GM18870 (cell line): ENCODE measurements around the gene GDI1.

Experiments
- ATAC-seq: cut with Tn5 transposase; IDR thresholded peaks from one replicate; pipeline ENCODE4 v1.9.1; 2021; ENCODE audit warnings: moderate library complexity; ENCODE audit not compliant: unreplicated experiment

The GDI1 gene

DNA sequence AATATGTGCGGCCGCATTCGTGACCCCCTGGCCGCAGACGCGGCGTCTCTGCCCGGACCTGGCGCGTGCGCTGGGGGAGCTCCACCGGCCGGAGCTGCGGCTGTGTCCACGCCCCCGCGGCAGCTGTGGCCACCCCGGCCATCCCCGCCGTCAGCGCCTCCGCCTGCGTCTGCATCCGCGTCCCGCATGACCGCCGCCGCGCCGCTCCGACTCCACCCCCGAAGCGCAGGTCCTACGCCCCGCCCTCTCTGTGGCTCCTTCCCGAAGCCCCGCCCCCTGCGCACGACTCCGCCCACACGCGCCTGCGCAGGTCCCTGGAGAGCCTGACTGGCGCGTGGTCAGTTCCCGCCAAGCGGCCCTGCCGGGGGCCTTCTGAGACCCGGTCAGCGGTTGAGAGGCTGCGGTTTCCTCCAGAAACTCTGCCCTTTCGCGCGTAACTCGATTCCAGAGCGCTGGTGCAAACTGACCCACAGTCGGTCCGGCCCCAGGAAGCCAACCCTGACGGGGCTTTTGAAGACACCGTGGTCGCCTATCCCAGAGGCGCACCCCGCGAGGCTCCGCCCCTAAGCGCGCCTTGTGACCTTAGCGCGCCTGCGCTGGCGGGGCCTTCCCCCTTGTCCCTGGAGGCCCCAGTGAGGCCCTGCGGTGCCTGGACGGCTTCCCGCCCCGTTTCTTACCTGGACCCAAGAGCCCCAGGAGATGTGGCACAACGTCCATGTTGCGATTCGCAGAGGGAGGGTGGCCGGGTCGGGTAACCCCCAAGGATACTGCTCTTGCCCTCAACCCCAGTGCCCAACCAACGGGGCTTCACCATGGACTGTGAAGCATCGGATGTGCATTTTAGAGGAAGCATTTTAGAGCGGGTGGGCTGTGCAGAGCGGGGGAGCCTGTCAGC lies 42.0 kb downstream of the GDI1 start, which contains the start of gene LAGE3:
Gene LAGE3 (minus strand): TSS at position 554 of the 895 bp plus-strand sequence. CDS start 366 bp downstream, at position 188.
- peak; percentile 69 for ATAC-seq

DNA sequence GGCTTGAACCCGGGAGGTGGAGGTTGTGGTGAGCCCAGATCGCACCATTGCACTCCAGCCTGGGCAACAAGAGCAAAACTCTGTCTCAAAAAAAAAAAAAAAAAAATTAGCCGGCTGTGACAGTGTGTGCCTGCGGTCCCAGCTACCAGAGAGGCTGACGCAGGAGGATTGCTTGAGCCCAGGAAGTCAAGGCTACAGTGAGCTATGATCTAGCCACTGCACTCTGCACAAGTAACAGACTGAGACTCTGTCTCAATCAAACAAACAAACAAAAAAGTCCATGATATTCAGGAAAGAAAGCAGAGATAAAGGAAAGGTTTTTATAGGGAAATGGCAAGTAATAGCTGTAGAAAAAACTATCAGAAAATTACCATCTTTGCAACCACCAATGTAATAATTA lies 44.2 kb downstream of the GDI1 start:
- ATAC-seq = no peak

DNA sequence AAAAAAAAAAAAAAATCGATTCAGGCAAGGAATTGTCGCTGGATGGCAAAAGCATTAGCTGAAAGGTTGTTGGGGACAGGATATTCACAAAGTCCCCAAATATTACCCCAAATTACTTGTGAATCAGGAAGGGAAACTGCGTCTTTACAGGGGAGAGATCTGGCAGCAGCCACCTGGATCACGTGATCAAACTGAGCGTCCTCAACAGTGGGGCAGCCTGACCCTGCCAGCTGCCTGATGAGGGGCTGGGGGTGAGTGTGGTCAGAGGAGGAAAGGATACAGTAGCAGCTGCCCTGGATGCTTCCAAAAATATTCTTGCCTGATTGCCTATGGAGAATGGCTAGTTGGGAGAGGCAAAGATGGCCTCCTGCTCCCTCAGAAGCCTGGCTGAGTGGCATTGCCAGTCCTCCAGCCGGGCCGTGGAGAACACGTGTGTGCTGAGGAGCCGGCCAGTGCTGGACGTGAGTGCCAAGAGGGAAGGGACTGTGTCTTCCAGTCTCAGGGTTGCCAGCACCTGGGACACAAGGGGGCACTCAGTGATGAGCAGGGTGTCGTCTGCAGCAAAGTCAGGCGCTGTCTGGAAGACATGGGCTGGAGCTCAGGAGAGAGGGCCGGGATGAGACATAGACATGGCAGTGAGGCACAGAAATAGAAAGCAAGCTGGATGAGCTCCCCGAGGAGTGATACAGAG lies 45.1 kb downstream of the GDI1 start:
- ATAC-seq = no peak

DNA sequence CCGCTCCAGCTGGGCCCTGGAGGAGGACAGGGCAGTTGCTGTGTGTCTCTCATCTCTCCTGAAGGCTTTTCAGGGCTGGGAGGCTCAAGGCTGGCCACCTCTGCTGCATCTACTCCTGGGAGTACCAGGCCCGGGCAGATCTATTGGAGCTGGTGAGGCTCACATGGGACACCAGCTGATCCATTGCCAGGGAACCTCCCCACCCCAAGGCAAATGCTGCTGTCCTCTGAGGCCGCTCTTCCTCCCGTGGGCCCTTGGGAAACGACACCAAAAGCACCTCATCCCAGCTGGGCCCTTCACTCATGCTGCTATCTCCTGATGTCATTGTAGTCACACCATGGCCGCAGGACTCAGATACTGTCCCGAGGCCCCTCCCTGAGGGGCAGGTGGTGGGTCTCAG lies 45.8 kb downstream of the GDI1 start:
- no peak for ATAC-seq

DNA sequence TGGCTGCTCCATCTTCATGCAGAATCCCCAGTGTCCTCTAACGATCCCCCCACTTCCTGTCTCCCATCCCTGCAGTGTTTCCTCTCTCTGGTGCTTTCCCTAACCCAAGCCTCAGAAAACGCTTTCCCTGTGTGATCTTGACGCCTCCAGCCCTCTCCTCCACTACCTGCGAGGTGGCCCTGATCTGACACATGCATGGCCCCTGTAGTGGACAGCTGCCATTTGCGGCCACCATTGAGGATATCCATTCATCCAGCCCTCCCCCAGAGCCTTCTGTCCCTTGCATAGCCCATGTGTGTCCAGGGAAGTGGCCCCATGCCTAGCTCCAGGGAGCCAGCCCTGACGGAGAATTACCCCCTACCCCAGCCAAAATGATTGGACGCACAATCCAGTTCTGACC lies 46.4 kb downstream of the GDI1 start:
- ATAC-seq = no peak

DNA sequence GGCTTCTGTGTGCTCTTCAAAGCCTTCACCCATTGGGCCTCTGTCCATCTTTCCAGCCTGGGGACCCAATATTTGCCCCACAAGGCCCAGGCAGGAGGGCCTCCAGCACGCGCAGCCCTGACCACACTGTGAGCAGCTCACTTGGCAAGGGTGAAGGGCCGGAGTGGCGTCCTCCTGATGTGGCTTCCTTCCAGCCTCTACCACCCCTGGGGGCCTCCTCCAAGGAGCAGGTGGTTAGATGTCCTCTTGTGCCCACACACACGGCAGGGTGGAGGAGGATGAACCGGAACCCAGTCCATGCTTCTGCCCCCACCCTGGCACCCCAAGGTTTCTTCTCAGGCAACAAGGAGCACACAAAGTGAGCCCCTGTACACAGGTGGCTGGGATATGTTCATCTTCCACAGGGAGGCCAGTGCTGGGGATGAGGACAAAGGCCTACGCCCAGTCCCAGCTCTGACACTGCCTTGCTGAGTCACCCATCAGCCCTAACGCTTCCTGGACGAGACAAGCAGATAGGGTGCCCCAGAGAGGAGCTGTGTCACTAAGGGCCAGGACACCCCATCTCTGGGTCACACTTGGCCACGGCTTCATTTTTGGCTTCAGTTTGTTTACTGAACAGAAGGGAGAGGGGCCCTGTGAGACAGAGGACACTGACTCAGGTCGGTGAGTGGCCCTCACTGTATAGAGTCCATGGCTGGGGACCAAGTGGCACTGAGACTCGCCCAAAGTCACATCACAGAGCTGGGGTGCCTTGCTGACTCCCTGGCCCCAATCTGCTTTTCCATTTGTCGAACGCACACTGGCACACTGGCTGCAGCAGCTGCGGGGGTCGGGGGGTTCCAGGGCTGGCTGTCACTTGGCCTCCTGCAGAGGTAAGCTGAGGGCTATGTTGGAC lies 47.5 kb downstream of the GDI1 start:
- ATAC-seq = no peak

DNA sequence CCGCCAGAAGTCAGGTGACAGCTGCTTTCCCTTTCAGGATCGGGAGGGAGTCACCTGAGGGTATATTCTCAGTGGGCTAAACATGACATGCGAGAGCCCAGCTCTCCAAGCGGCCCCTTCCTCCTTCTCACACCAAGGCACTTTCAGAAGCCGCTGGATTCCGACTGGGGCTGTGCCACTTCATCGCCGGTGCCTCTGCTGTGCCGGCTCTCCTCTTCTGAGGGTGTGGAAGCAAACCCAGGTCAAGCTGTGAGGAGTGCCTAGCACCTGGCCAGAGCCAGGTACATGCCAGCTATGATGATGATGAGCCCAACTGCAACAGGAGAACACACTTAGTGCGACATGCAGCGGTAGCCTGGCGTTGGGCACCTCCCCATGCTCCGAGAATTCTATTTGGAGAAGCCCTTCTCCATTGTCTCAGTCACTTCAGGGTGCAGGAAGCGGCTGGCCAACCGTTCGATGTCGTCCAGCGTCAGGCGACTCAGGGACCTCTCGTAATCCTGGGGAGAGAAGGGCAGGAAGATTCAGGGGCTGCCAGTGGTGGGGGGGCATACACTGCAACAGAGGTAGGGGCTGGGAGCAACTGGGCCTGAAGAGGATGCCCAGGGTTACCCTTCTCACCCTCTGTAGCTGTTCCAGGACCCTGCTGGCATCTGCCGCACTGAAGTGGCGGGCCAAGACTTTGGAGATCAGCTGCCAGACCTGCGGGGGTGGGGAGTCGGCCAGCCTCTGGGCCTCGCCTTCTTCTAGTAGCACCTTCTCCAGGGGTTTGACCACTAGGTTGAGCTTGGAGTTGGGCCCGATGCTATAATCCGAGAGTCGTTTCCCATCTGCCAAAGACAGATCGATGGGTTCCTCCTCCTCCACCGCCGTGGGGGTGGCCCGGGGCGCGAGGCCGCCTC lies 48.4 kb downstream of the GDI1 start:
- no peak for ATAC-seq

DNA sequence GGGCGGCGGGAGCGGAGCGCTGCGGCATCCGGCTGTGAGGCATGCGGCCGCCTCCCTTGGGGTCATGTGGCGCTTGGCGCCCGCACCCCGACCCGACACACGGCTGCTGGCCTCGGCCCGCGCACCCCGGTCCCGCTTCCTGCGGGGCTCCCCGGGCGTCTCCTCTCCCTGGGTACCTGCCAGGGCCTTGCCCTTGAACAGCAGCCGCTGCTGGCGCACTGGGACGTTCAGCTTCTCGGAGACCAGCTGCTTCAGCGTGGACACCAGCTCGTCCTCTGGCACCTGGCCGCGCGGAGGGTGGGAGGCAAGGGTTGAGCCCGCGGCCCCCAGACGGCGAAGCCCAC lies 49.1 kb downstream of the GDI1 start:
- ATAC-seq = no peak

DNA sequence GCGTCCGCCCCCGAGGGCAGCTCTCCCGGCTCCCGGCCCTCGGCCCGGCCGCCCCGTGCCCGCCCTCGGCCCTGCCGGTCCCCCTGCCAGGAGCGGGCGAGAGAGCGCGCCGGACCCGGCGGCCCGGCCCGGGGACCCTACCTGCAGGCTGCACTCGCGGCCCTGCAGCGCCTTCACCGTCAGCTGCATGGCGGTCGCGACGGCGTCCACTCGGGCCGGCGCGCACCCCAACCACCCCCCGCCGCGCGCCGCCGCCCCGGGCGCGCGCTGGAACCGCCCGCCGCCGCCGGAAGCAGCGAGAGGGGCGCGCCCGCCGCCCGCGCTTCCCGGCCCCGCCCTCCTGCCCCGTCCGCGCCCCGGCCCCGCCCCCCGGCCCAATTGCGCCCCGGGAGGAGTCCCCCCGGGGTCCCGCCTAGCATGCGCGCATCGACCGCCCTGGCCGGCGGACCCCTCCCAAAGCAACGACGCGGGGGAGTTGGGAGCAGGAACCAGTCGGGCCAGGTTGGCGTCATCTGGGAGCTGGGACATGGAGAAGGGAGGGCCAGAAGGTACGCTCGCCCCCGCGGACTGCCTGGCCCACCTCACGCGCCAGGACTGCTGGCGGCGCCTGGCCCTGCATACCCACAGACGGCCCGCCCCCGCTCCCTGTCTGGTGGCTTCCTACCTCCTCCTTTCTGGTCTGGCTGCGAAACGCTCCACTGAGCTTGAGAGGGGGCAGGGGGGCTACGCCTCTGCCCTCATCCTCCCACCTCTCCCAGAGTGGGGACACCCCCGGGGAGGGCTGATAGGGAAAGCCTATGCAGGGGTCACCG lies 49.6 kb downstream of the GDI1 start, which contains the start of gene UBL4A:
Gene UBL4A (minus strand): TSS at position 220 of the 812 bp plus-strand sequence. CDS start 31 bp downstream, at position 189.
- ATAC-seq = no peak

DNA sequence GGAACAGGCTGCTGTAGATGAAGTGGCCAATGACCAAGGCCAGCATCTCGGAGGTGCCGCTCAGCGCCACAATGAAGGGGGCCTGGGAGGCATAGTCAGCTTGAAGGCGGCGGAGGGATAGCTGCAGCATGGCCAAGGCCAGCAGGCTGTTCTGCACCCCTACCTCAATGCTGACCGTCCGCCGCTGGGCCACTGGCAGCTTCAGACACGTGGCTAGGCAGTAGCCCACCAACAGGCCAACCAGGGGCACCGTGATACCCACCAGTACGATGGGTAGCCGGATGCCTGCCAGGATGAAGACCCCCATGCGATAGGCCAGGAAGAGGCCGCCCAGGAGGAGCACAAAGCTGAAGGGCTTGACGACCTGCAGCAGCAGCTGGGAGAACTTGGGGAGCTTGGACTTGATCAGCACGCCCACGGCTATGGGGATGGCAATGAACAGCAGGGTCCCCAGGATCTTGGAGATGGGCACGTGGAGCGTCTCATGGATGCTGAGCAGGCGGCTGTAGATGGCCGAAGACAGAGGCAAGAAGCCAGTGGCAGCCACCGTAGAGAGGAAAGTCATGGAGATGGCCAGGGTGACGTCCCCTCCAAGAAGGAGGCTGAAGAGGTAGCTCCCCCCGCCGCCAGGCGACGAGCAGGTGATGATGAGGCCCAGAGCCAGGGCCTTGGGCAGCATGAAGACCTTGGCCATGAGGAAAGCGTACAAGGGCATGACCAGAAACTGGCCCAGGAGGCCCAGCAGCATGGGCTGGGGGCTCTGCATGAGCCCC lies 50.8 kb downstream of the GDI1 start:
- no peak for ATAC-seq

DNA sequence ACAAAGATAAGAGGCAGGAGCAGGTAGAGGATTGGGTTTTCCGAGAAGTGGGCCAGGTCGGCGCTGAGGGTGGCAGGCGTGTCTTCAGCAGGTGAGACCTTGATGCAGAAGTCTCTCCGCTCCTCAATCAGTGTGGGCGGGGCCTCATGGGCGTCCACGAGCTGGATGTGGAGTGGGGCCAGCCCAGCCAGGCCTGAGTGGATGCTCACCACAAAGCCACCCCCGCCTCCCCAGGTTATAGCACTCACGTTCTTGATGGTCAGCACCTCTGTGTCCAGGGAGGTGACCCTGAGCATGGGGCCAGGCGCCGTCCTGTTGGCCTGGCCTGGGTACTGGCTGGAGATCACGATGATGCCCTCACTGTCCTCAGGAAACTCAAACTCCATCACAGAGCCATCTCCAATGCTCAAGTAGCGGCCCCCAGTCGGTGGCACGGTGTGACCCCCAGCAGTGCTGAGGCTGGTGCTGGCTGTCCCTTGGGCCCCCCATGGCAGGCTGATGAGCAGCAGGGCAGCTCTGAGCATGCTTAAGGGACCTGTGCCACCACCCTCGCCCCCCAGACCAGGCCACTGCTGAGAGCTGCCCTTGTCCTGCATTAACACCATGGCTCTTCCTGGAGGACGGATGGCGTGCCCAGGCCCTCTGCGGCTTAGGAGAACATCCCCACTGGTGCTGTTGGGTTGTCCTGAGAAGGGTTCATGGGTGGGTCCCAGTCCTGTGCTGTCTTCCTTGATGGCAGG lies 51.6 kb downstream of the GDI1 start:
- ATAC-seq = no peak

DNA sequence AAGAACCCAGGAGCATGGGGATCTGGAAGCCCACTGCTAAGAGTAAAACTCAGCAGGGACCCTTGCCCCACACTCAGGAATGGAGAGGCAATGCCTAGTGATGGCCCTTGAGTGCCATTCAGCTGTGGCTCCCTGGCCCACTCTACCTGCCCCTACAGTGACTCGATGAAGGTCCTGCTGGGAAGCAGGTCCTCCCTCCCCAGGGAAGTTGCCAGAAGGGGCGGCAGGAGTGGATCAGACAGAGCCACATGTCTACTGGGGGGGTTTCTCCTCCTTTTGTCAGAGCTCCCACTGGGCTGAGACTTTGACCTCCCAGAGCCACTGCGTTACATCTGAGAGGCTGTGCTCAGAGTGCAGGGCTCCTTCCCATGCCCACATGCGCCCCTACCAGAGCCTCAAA lies 52.2 kb downstream of the GDI1 start:
- no peak for ATAC-seq

DNA sequence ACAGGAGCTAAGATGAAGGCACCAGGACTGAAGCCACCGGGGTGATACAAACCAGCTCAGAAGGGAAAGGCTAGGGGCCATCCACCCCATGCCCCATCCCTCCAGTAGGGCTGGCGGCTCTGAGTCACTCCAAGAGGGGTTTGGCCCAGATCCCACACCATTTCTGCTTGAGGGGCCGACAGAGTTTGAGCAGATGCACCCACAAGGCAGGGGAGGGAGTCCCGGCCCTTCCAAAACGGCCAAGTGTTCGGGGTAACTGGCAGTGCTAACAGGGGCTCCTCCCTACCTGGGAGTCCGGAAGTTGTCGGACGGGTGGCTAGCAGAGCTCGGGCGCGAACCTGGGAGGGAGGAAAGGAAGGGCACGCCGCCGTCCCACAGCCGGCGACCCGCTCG lies 53.1 kb downstream of the GDI1 start:
- ATAC-seq = no peak

DNA sequence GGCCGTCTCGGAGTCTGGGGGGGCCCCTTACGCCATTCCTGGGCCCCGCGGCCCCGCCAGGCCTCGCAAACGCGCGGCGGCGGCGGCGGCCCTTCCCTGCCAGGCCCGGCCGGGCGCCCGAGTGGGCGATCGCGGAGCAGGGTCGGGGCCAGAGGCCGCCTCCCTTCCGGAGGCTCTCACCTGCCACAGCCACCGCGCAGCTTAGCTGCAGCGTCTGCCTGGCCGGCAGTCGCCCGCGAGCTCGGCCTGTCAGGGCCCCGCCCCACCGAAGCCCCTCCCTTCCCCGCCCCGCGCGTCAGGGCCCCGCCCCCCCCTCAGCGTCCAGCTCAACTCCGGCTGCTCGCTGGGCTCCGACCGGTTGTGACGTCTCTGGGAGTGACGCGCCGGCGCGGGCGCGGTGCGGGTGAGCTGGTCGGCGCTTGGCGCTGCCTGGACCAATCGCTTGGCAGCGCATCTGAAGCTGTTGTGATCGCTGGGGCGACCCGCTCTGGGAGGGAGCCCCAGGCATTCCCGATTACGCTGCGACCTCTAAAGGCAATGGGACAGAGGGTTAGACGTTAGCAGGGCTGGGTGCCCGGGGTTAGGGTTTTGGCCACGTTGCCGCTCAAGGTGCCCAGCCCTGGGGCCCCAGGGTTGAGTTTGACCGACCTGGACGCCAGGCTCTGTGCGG lies 53.6 kb downstream of the GDI1 start, which contains the start of gene SLC10A3:
Gene SLC10A3 (minus strand): TSS at position 216 of the 670 bp plus-strand sequence. CDS start 1,689 bp downstream, outside the sequence.
- peak; percentile 58 for ATAC-seq
